Neural crest cell (in vitro differentiated cells): ENCODE data around the gene POLR2H. TPM values are rescaled to one million over a fixed set of nuclear protein-coding genes. Genes with fewer than 3 reads are reported as not detected.

ENCODE experiments used
- DNase-seq: peaks from one replicate; pipeline ENCODE4 v3.0.0; 2021; ENCODE audit warnings: low read depth, mixed read lengths, low spot score
- H3K27ac Mint-ChIP-seq: one replicate; pipeline ENCODE4 v1.8.0; 2021; ENCODE audit warnings: mild to moderate bottlenecking, mixed read lengths; ENCODE audit not compliant: unreplicated experiment
- H3K27me3 Mint-ChIP-seq: 2 replicates; pipeline ENCODE4 v1.8.0; 2021; ENCODE audit warnings: low read depth, mild to moderate bottlenecking, mixed read lengths
- H3K36me3 Mint-ChIP-seq: 2 replicates; pipeline ENCODE4 v1.8.0; 2021; ENCODE audit warnings: low read depth, mild to moderate bottlenecking, mixed read lengths
- H3K4me1 Mint-ChIP-seq: 2 replicates; pipeline ENCODE4 v1.8.0; 2021; ENCODE audit warnings: mixed read lengths
- H3K4me3 Mint-ChIP-seq: one replicate; pipeline ENCODE4 v1.8.0; 2021; ENCODE audit warnings: mild to moderate bottlenecking, mixed read lengths
- H3K9me3 Mint-ChIP-seq: 2 replicates; pipeline ENCODE4 v1.8.0; 2021; ENCODE audit warnings: mixed read lengths
- CTCF ChIP-seq: fragments of 200-600 bp; sonication (generic); conservative IDR thresholded peaks from 2 replicates; pipeline ENCODE4 v1.5.0; 2021; ENCODE audit warnings: antibody characterized with exemption, mild to moderate bottlenecking
- total RNA-seq: library from RNA; stranded (reverse); gene quantifications from 2 replicates; pipeline ENCODE4 v1.2.1, GENCODE V29; 2021

POLR2H gene
- total RNA-seq, 1 donor from 2014 or later, result 94.5 TPM

GRCh38 chr3:184323696-184324095 is 37.8 kb upstream of the POLR2H start:
- no peak for DNase-seq
- H3K27ac Mint-ChIP-seq, result peak overlapping the region; percentile 35
- H3K36me3 Mint-ChIP-seq, result peaks cover 48% of the 10 kb centered on the region
- no peak overlapping the region for H3K4me3 Mint-ChIP-seq
- peaks cover 4% of the 10 kb centered on the region for H3K4me1 Mint-ChIP-seq
- no peaks in the 10 kb centered on the region for H3K27me3 Mint-ChIP-seq
- TF ChIP-seq CTCF, result no peak
- H3K9me3 Mint-ChIP-seq, result no peaks in the 10 kb centered on the region

GRCh38 chr3:184325269-184325668 is 36.2 kb upstream of the POLR2H start:
- no peak for DNase-seq
- Mint-ChIP-seq H3K4me1 (no peaks in the 10 kb centered on the region), H3K27ac (no peak overlapping the region), H3K4me3 (no peak overlapping the region), H3K27me3 (no peaks in the 10 kb centered on the region), H3K9me3 (no peaks in the 10 kb centered on the region), H3K36me3 (peaks cover 55% of the 10 kb centered on the region)
- no peak for TF ChIP-seq CTCF

GRCh38 chr3:184325715-184326369 is 35.7 kb upstream of the POLR2H start:
- DNase-seq, result no peak
- no peak for TF ChIP-seq CTCF
- no peaks in the 10 kb centered on the region for H3K9me3 Mint-ChIP-seq
- no peaks in the 10 kb centered on the region for H3K27me3 Mint-ChIP-seq
- H3K4me1 Mint-ChIP-seq, result no peaks in the 10 kb centered on the region
- peaks cover 53% of the 10 kb centered on the region for H3K36me3 Mint-ChIP-seq
- H3K27ac Mint-ChIP-seq, result no peak overlapping the region
- H3K4me3 Mint-ChIP-seq, result no peak overlapping the region

GRCh38 chr3:184327171-184327570 is 34.3 kb upstream of the POLR2H start:
- H3K27ac Mint-ChIP-seq, result peak overlapping the region; percentile 13
- no peak overlapping the region for H3K4me3 Mint-ChIP-seq
- no peak for DNase-seq
- TF ChIP-seq CTCF, result no peak
- no peaks in the 10 kb centered on the region for H3K27me3 Mint-ChIP-seq
- no peaks in the 10 kb centered on the region for H3K4me1 Mint-ChIP-seq
- H3K9me3 Mint-ChIP-seq, result no peaks in the 10 kb centered on the region
- H3K36me3 Mint-ChIP-seq, result peaks cover 53% of the 10 kb centered on the region

GRCh38 chr3:184328516-184328915 is 33.0 kb upstream of the POLR2H start:
- no peaks in the 10 kb centered on the region for H3K27me3 Mint-ChIP-seq
- no peak for DNase-seq
- no peaks in the 10 kb centered on the region for H3K9me3 Mint-ChIP-seq
- peaks cover 49% of the 10 kb centered on the region for H3K36me3 Mint-ChIP-seq
- no peak overlapping the region for H3K4me3 Mint-ChIP-seq
- no peak overlapping the region for H3K27ac Mint-ChIP-seq
- TF ChIP-seq CTCF, result no peak
- H3K4me1 Mint-ChIP-seq, result no peaks in the 10 kb centered on the region
